HG03064 (cell line): Measurements from ENCODE around the gene TOMM20.
"Not testable (repeated sequence)": the region's sequence is repeated elsewhere in the genome, so short reads cannot be mapped to it uniquely, and the experiment has no call there.

ENCODE experiments used
- ATAC-seq: cut with Tn5 transposase; IDR thresholded peaks from one replicate; pipeline ENCODE4 v1.9.1; 2021; ENCODE audit warnings: low read depth; ENCODE audit not compliant: unreplicated experiment

The TOMM20 gene

GRCh38 chr1:235105051-235106043, 23.3 kb downstream of the TOMM20 start:
- ATAC-seq, result peak; percentile 86

DNA sequence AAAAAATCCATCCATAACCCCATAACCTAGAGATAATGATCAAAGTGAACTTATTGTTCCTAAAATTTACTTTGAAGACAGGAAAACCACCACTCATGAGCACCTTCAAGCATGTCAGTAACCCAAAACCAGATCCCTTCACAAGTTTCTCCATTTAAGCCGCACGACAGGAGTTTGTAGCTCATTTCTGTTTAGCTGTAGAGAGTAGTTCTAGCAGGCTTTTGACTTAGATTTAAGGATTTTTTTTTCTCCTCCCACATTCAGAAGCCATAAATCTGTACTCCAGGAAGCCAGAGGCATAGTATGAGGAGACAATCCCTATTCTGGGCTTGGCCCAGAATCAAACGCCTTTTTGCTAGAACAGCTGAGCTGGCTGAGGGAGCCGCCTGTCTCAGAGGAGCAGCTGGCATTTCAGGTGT, 25.6 kb downstream of the TOMM20 start:
- ATAC-seq, result no peak

DNA sequence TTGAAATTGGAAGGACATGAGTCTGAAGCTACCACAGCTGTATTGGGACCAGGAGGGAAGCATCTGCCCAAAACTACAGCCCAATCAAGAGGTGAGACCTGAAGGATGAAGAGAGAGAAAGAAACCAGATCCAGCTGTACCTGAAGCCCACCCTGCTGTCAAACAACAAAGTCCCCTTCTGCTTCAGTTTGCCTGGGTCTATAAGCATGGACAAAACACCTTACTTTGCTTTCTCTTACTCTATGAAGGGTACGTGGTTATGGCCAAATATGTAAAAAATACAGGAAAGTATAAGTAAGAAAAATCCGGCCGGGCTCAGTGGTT, 26.4 kb downstream of the TOMM20 start:
- no peak for ATAC-seq

DNA sequence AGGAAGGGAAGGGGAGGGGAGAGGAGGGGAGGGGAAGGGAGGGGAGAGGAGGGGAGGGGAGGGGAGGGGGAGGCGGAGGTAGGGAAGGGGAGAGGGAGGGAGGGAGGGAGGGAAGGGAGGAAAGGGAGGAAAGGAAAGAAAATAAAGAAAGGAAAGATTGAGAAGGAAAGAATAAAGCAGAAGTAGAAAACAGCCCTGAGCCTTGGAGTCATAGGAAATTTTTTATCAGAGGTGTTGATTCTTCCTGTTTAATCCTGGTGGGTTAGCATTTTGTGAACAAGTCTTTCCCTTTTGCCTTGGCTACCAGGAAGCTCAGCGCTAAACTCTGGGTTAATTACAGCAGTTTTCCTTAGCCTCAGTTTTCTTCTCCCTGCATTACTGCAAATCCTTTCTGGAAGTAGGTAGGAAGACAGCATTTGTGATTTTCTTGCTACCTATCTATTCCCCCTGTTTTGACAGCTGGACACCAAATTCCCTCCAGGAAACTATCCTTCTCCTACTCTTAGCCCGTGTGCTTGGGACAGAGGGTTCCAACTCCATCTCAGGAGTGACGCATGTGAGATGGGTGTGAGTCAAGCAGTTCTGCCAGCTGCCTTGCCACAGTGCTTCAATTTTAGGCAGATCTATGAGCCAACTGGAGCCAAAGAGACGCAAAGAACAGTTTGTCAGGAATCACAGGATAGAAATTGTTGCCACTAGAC, 26.9 kb downstream of the TOMM20 start:
- no peak for ATAC-seq

DNA sequence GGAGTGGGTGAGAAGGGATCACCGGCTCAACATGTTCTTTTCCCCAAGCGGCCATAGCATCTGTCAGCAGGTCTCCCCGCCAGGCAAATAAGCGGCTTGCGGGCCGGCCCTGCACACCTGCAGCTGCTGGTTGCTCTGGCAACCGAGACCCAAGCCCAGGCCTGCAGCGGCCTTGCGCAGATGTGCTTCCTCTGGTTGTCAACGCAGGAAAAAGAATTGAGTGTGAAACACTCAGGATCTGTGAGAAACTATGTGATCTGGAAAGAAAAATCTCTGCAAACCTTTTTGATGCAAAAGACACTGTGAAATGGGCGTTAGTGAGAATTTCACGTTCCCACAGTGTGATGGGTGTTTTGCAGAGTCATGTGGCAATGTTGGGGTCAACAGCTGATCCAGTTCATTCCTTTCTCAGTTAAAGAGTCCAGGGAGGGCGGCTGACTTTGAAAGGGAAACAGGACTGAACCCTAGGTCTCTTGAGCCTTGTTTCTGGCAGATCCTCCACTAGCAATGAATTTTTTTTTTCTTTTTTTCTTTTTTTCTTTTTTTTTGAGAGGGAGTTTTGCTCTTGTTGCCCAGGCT, 28.4 kb downstream of the TOMM20 start:
- no peak for ATAC-seq

GRCh38 chr1:235098991-235099390, 29.6 kb downstream of the TOMM20 start:
- ATAC-seq, result no peak

GRCh38 chr1:235098547-235098946, 30.1 kb downstream of the TOMM20 start:
- no peak for ATAC-seq

DNA sequence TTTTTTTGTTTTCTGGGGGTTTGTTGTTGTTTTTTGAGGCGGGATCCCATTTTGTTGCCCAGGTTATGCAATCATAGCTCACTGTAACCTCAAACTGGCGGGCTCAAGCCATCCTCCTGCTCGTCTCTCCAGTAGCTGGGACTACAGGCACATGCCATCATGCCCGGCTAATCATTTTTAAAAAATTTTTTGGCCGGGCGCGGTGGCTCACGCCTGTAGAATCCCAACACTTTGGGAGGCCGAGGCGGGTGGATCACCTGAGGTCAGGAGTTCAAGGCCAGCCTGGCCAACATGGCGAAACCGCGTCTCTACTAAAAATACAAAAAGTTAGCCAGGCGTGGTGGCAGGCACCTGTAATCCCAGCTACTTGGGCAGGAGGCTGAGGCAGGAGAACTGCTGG, 31.1 kb downstream of the TOMM20 start:
- not testable (repeated sequence) for ATAC-seq

GRCh38 chr1:235095938-235096562, 32.6 kb downstream of the TOMM20 start:
- no peak for ATAC-seq

DNA sequence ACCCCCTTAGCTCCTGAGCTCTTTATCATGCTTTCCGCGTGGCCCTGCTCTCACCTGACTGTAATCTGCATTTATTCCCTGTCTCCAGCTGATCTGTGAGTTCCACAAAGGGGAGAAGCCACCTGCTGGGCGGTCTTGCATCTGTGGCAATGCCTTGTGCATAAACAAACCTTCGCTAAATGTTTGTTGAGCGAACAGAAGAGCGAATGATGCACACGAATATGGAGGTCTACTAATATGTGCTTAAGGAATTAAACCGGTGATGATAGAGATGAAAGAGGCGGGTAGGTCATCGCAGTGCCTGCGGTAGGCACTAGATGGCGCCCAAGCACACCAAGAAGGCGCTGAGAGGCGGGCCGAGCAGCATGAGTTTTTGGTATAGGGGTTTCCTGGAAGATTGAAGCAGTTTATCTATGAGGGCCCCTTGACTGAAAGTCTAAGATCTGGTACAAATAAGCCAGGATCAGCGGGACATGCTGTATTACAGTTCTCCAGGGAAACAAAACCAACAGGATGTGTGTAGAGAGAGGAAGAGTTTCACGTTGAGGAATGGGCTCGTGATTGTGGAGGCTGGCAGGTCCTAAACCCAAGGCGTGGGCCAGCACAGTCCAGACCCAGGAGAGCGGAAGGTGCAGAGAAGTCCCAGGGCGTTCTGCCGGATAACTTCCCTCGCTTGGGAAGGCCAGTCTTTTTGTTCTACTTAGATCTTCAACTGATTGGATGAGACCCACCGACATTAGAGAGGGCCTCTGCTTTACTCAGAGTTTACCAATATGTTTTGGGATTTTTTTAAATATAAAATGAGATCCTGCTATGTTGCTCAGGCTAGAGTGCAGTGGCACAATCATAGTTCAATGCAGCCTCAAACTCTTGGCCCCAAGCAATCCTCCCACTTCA, 34.7 kb downstream of the TOMM20 start:
- ATAC-seq, result no peak

- no peak for ATAC-seq
Measured at GRCh38 chr1:235093013-235093695, 35.5 kb downstream of the TOMM20 start.

GRCh38 chr1:235092415-235092814, 36.2 kb downstream of the TOMM20 start:
- ATAC-seq, result not testable (repeated sequence)

- ATAC-seq, result not testable (repeated sequence)
Measured at GRCh38 chr1:235092045-235092406, 36.6 kb downstream of the TOMM20 start.

DNA sequence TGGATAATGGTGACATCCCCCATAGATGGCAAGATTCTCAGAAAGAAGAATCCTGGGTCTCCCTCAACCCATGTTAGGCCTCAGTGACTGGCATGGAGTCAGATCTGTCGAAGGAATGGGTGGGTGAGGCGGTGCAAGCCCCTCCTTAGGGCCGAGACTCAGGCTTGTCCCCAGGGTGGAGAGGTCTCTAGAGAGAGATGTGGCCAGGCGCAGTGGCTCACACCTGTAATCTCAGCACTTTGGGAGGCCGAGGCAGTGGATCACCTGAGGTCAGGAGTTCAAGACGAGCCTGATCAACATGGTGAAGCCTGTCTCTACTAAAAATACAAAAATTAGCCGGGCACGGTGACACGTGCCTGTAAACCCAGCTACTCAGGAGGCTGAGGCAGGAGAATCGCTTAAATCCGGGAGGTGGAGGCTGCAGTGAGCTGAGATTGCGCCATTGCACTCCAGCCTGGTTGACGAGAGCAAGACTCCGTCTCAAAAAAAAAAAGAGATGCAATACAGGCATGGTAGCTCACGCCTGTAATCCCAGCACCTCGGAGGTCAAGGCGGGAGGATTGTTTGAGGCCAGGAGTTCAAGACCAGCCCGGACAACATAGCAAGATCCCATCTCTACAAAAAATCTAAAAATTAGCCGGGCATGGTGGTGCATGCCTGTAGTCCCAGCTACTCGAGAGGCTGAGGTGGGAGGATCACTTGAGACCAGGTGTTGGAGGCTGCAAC, 37.2 kb downstream of the TOMM20 start:
- ATAC-seq, result not testable (repeated sequence)

DNA sequence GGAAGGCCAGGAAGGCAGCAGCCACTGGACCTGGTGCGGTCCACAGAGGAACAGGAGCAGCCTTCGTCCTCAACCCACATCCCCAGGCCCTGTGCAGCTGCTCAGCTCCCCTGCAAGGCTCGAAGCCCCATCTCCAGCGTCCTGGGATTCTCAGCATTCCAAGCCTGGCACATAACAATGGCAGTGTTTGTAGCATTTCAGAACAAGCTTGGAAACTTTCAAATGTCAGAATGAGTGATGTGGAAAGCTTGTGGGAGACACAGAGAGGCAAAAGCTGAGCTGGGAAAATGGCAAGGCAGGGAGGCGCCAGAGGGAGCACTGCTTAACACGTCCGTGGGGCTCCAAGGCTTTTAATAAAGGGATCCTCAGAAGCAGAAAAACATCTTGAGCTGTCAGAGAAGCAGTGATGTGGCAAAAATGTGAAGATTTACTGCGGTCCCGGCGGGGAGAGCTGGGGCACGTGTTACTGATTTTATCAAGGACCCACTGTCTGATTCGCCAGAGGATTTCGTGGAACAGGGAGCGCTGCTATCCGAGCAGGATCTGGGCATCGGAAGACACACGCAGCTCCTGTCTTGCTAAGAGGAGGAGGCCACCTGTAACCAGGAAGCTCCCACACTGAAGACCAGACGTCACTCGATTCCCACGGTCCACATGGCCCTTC, 38.1 kb downstream of the TOMM20 start:
- no peak for ATAC-seq

GRCh38 chr1:235088907-235089306, 39.7 kb downstream of the TOMM20 start:
- ATAC-seq, result no peak

- no peak for ATAC-seq
Measured at GRCh38 chr1:235088430-235088829, 40.2 kb downstream of the TOMM20 start.

DNA sequence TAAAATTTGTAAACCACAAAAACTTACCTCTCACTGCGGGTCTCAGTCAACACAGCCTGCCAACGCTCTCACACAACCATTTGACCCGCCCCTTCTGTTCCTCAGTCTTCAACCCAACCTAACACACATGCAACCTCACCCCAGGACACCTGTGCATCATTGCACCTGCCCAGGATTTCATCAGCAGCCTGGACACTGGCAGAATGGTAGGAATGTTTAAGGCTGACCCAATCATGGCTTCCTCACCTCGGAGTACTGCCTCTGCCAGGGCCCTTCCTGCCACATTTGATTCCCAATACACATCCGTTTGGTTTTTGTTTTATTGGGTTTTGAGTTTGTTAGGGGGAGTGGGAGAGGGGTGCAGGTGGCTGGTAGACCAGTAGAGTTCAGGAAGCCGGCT, 40.7 kb downstream of the TOMM20 start:
- no peak for ATAC-seq
